Caco-2 (cell line): Measurements from ENCODE around the gene EIF2B2. TPM values are rescaled to one million over a fixed set of nuclear protein-coding genes. Genes with fewer than 3 reads are reported as not detected.
A peak's percentile ranks its signal among the peaks of the same experiment; 100 is the strongest.

ENCODE experiments used
- Bru-seq: library from RNA; stranded (reverse); fragments of 400-500 nt; gene quantifications from one replicate; lab custom pipeline; 2021; lab: Mats Ljungman, UMichigan
- BruChase-seq, 2 experiments: library from RNA; stranded (reverse); fragments of 400-500 nt; gene quantifications; one replicate each; lab custom pipeline; 2021; lab: Mats Ljungman, UMichigan
- BruUV-seq: library from RNA; stranded (reverse); fragments of 400-500 nt; replicated peaks from 2 replicates; lab custom pipeline; 2021; lab: Mats Ljungman, UMichigan
- CTCF ChIA-PET: fragments of 300-600 bp; sonication (Branson Sonifier 250); formaldehyde crosslinking; loops from one replicate; lab custom pipeline; 2022; ENCODE audit warnings: antibody characterized with exemption; lab: Charles Lee
- POLR2A ChIA-PET: fragments of 300-600 bp; sonication (Branson Sonifier 250); formaldehyde crosslinking; loops from one replicate; lab custom pipeline; 2022; ENCODE audit warnings: antibody characterized with exemption; lab: Charles Lee
- DNase-seq, 2 experiments: peaks; one replicate each; pipeline versions ENCODE4 v3.0.0 to v3.0.0-alpha.2; 2020 to 2022
- H3K27me3 ChIP-seq: replicated peaks from 2 replicates; pipeline ENCODE4 v1.6.0; 2011; ENCODE audit warnings: low read length; ENCODE audit not compliant: control insufficient read depth, insufficient read depth
- H3K36me3 ChIP-seq: 2 replicates; pipeline ENCODE4 v1.5.1; 2011; ENCODE audit warnings: low read length; ENCODE audit not compliant: control insufficient read depth, insufficient read depth
- H3K4me1 ChIP-seq: fragments of 250-450 bp; sonication (Bioruptor Pico); 2 replicates; pipeline ENCODE4 v1.5.1; 2020; ENCODE audit warnings: mild to moderate bottlenecking
- H3K4me3 ChIP-seq: 2 replicates; pipeline ENCODE4 v1.5.1; 2011; ENCODE audit warnings: low read depth, mild to moderate bottlenecking, control low read depth, low read length
- H3K9me3 ChIP-seq: fragments of 250-450 bp; sonication (Bioruptor Pico); 2 replicates; pipeline ENCODE4 v1.5.1; 2020; ENCODE audit warnings: mild to moderate bottlenecking, moderate library complexity
- H3K27ac Mint-ChIP-seq: one replicate; pipeline ENCODE4 v1.8.0; 2022; ENCODE audit warnings: mixed read lengths; ENCODE audit not compliant: unreplicated experiment
- H3K27me3 Mint-ChIP-seq: one replicate; pipeline ENCODE4 v1.8.0; 2022; ENCODE audit warnings: mixed read lengths; ENCODE audit not compliant: insufficient read depth, unreplicated experiment
- H3K36me3 Mint-ChIP-seq: one replicate; pipeline ENCODE4 v1.8.0; 2022; ENCODE audit warnings: mild to moderate bottlenecking, mixed read lengths; ENCODE audit not compliant: insufficient read depth, unreplicated experiment
- H3K4me1 Mint-ChIP-seq: one replicate; pipeline ENCODE4 v1.8.0; 2022; ENCODE audit warnings: low read depth, mixed read lengths; ENCODE audit not compliant: unreplicated experiment
- H3K4me3 Mint-ChIP-seq: one replicate; pipeline ENCODE4 v1.8.0; 2022; ENCODE audit warnings: mild to moderate bottlenecking, moderate library complexity, mixed read lengths; ENCODE audit not compliant: unreplicated experiment
- H3K9me3 Mint-ChIP-seq: one replicate; pipeline ENCODE4 v1.8.0; 2022; ENCODE audit warnings: mixed read lengths; ENCODE audit not compliant: unreplicated experiment
- CTCF ChIP-seq, 2 experiments: fragments of 200-600 bp in 1 of 2; IDR thresholded peaks; 1 replicate in 1 of 2; 2 replicates in 1 of 2; pipeline versions ENCODE4 v1.5.1 to v1.8.0; 2011 to 2022; ENCODE audit warnings: antibody characterized with exemption in 1 of 2, control low read depth in 1 of 2, inconsistent platforms in 1 of 2, low read depth in 1 of 2, low read length in 1 of 2, mild to moderate bottlenecking in 1 of 2, moderate library complexity in 1 of 2; ENCODE audit not compliant: insufficient read depth in 1 of 2, severe bottlenecking in 1 of 2, unreplicated experiment in 1 of 2
- intact Hi-C: fragments of 100-400 bp; cut with micrococcal nuclease; formaldehyde crosslinking; loops from one replicate; pipeline ENCODE4 v1.10.0; 2022; ENCODE audit not compliant: unreplicated experiment
- long read RNA-seq: library from polyadenylated mRNA; stranded (forward); transcript quantifications from one replicate; pipeline ENCODE4 v2.0.0, GENCODE V29; 2022
- total RNA-seq: library from RNA; stranded (reverse); gene quantifications from 2 replicates; pipeline ENCODE4 v1.2.3, GENCODE V29; 2022

EIF2B2 gene
- total RNA-seq = 48.8 and 54.4 TPM in 2 replicates
- Bru-seq, nascent RNA = percentile 81 among the genes with signal in this experiment
- percentile 74 among the genes with signal in this experiment for BruChase-seq, experiment 1, labeled RNA remaining after a 2-hour chase
- BruChase-seq, experiment 2, labeled RNA remaining after a 6-hour chase = percentile 81 among the genes with signal in this experiment
- long read RNA-seq, full-length matches to known transcripts = 66 of 72 reads
- long read RNA-seq, partial matches to known transcripts = 6 of 72 reads
- long read RNA-seq, other reads (novel, unspliced or antisense) = 0 of 72 reads

GRCh38 chr14:75002392-75003249 lies at the start of gene EIF2B2:
Gene EIF2B2 (plus strand): TSS chr14:75002921. CDS start chr14:75002991, 70 bp downstream.
- no peaks in the 10 kb centered on the region for H3K27me3 Mint-ChIP-seq
- H3K9me3 ChIP-seq = no peaks in the 10 kb centered on the region
- no peaks in the 10 kb centered on the region for H3K27me3 ChIP-seq
- POLR2A ChIA-PET = interaction anchor here (0.6 to 1.4 kb wide), 5 partner anchors 26 to 269 kb away, joined by 3 to 8 read pairs (median 4); partner anchors contain the start of genes RPS6KL1, YLPM1 and ZC2HC1C
- TF ChIP-seq CTCF (IDR thresholded peaks at IDR 0.05; ENCODE audit: insufficient read depth in 1 of 2, low read depth in 1 of 2, low read length in 1 of 2, severe bottlenecking in 1 of 2, unreplicated experiment in 1 of 2) = peak in 1 of 2 experiments; percentile 29
- peaks cover 3% of the 10 kb centered on the region for H3K36me3 ChIP-seq
- peak; percentile 98 for DNase-seq
- H3K4me1 Mint-ChIP-seq = peaks cover 7% of the 10 kb centered on the region
- H3K36me3 Mint-ChIP-seq = peaks cover 47% of the 10 kb centered on the region
- BruUV-seq = no TSS peak
- peak within 1 kb of the TSS; percentile 86 for H3K27ac Mint-ChIP-seq
- H3K4me3 Mint-ChIP-seq = peak within 1 kb of the TSS; percentile 87
- H3K4me3 ChIP-seq = peak within 1 kb of the TSS; percentile 82
- CTCF ChIA-PET = interaction anchor here (0.7 to 1.1 kb wide), 2 partner anchors 58 to 71 kb away, joined by 3 read pairs; no protein-coding TSS in a partner anchor
- intact Hi-C loops = loop anchor here (1.0 to 5.0 kb wide), 6 partner anchors 16 to 85 kb away; partner anchors contain the start of genes MLH3 and PGF
- peaks cover 6% of the 10 kb centered on the region; the same call in 1 of the 2 replicates for H3K4me1 ChIP-seq
- H3K9me3 Mint-ChIP-seq = no peaks in the 10 kb centered on the region

- Mint-ChIP-seq H3K4me1 (peaks cover 17% of the 10 kb centered on the region), H3K36me3 (peaks cover 8% of the 10 kb centered on the region), H3K27ac (no peak overlapping the region), H3K27me3 (no peaks in the 10 kb centered on the region), H3K4me3 (no peak overlapping the region), H3K9me3 (no peaks in the 10 kb centered on the region)
- Histone ChIP-seq H3K36me3 (no peaks in the 10 kb centered on the region), H3K27me3 (no peaks in the 10 kb centered on the region), H3K9me3 (no peaks in the 10 kb centered on the region), H3K4me1 (peaks cover 51% of the 10 kb centered on the region), H3K4me3 (no peak overlapping the region)
- no TSS peak for BruUV-seq
- TF ChIP-seq CTCF (IDR thresholded peaks at IDR 0.05; ENCODE audit: insufficient read depth in 1 of 2, low read depth in 1 of 2, low read length in 1 of 2, severe bottlenecking in 1 of 2, unreplicated experiment in 1 of 2) = no peak
- DNase-seq = no peak
- ChIA-PET CTCF (interaction anchor here (0.6 kb wide), 1 partner anchor 75 kb away, joined by 5 read pairs; no protein-coding TSS in a partner anchor), POLR2A (no interaction called here)
- intact Hi-C loops = loop anchor here (5.0 kb wide), 1 partner anchor 114 kb away; the partner anchor contains the start of gene ZC2HC1C
These were observed 49.0 kb upstream of the EIF2B2 start for GRCh38 chr14:74953686-74954085.
